NCI-H526 treated with DMSO at 0.1 percent for 48 hours (cell line): ENCODE results near the gene FOSL1.
"Not testable (repeated sequence)": the region's sequence is repeated elsewhere in the genome, so short reads cannot be mapped to it uniquely, and the experiment has no call there.

ENCODE experiments used
- DNase-seq: peaks from one replicate; lab custom pipeline; 2025; lab: John Stamatoyannopoulos, UW

Gene FOSL1

GRCh38 chr11:65852508-65853245, 47.5 kb downstream of the FOSL1 start:
- DNase-seq, result no peak

- DNase-seq, result no peak
Measured at GRCh38 chr11:65851811-65852507, 48.2 kb downstream of the FOSL1 start.

GRCh38 chr11:65851083-65851579, 49.1 kb downstream of the FOSL1 start:
- no peak for DNase-seq

GRCh38 chr11:65850217-65851082, 49.7 kb downstream of the FOSL1 start:
- no peak for DNase-seq

GRCh38 chr11:65849771-65850216, 50.4 kb downstream of the FOSL1 start:
- no peak for DNase-seq

- no peak for DNase-seq
Measured at GRCh38 chr11:65849366-65849765, 50.8 kb downstream of the FOSL1 start.

GRCh38 chr11:65848693-65849092, 51.5 kb downstream of the FOSL1 start:
- not testable (repeated sequence) for DNase-seq

- DNase-seq, result no peak
Measured at GRCh38 chr11:65847746-65848145, 52.4 kb downstream of the FOSL1 start.

- DNase-seq, result no peak
Measured at GRCh38 chr11:65844231-65844872, 55.8 kb downstream of the FOSL1 start.

- DNase-seq, result no peak
Measured at GRCh38 chr11:65843811-65844210, 56.4 kb downstream of the FOSL1 start.

- no peak for DNase-seq
Measured at GRCh38 chr11:65842144-65842543, 58.0 kb downstream of the FOSL1 start.
